NCI-H1092 treated with DMSO at 0.1 percent for 48 hours (cell line): Measurements from ENCODE around the gene PRKG1.

Experiments
- DNase-seq: peaks from one replicate; lab custom pipeline; 2025; lab: John Stamatoyannopoulos, UW

Gene PRKG1

GRCh38 chr10:52314822-52315552, 1240.7 kb downstream of the PRKG1 start:
- no peak for DNase-seq

DNA sequence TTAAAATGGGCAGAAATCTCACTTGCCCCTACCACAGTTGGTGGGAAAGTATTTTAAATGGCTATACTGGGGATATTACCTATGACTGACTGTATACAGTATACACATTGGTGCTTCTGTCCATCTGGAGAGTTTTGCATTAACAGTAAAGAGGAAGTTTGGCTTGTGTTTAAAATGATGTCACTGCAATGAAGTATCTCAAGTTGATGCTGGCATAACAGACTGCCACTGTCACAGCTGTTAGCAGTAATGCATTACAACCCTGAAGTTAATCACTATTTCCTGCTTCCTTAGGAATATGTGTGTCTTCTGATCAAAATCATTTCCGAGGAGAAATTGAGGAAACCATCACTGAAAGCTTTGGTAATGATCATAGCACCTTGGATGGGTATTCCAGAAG, 1241.7 kb downstream of the PRKG1 start:
- DNase-seq, result no peak

- DNase-seq, result no peak
Measured at GRCh38 chr10:52316500-52316899, 1242.2 kb downstream of the PRKG1 start.

DNA sequence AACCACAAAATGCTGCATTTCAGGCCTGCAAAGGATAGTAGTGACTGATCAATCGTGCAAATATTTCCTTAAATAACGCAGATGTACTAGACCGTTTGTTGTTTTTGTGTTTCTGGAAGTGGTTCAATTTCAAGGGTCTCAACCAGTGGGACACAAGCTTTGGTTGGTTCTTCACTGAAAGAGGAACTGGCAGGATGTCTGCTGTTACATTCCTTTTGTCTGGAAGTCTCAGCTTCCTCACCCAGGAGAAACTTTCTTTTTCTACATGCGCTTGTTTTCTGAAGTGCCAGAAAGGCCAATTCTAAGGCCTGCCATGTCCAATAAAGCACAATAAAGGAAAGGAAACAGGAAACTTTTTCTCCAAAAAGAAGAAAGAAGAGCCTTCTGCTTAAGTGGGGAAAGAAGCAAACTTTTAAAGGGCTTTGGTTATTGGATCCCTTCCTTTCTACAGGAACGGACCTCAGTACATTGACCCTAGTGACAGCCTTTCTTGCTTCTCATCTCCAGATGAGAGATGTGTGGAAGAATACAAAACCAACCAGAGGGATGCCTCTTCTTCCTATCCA, 1243.9 kb downstream of the PRKG1 start:
- no peak for DNase-seq

DNA sequence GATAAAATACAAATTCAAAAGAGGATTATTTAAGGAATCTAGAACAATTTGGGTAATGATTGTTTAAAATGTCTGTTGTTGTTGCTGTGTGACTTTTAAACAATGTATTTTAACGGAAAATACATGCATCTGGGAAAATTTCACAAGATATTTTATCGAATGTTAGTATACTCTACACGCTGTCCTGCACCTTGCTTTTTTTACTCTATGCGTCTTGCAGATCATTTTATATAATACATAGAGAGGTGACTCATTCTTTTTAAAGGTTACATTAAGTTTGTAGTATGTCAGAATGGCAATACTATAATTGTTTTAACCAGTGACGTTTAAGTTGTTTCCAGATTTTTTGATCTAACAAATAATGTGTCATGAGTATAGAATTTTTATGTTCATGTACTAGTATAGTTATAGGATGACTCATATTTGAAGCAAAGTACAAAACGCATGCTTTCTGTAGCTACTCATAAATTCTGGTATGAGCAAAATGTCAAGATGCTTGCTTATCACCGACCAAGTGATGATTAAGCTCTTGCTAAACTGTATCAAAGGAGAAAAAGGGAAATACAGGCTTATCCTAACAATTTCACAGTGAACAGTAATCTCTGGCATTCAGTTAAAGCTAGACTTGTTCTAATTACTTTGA, 1244.7 kb downstream of the PRKG1 start:
- no peak for DNase-seq

GRCh38 chr10:52319926-52320325, 1245.6 kb downstream of the PRKG1 start:
- DNase-seq, result no peak

DNA sequence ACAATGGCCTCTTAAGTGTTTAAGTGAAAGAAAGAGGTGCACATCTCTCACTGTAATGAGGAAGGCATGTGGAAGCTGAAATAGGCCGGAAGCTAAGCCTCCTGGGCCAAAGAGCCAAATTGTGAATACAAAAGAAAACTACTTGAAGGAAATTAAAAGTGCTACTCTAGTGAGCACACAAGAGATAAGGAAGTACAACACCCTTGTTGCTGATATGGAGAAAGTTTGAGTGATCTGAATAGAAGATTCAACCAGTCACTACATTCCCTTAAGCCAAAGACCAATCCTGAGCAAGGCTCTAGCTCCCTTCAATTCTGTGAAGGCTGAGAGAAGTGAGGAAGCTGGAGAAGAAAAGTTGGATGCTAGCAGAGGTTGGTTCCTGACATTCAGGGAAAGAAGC, 1248.0 kb downstream of the PRKG1 start:
- DNase-seq, result no peak

DNA sequence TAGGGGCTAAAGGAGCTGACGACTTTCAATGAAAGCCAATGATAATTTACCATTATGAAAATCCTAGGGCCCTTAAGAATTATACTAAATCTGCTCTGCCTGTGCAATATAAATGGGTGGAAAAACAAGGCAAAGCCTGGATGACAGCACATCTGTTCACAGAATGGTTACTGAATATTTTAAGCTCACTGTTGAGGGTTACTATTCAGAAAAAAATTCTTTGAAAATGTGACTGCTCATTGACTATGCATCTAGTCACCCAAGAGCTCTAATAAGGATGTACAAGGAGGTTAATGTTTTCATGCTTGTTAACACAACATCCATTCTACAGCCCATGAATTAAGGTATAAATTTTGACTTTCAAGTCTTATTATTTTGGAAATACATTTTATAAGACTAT, 1248.6 kb downstream of the PRKG1 start:
- DNase-seq, result no peak

DNA sequence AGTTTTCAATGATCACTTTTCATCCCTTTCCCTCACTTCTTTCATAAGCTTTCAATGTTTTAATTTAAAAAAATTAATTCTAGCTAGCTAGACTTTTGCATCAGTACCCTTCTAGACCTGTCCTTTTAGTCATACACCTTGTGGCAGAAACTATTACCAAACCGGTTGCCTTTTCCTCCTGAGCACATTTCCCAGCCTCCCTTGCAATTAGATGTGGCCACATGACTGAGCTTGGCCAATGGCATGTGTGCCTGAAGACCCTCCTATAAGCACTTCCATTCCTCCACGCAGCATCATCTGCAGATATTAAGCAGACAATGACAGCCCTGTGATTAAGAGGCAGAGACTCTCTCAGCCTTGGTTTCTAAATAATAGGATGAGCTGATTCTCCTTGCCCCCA, 1252.1 kb downstream of the PRKG1 start:
- DNase-seq, result no peak

DNA sequence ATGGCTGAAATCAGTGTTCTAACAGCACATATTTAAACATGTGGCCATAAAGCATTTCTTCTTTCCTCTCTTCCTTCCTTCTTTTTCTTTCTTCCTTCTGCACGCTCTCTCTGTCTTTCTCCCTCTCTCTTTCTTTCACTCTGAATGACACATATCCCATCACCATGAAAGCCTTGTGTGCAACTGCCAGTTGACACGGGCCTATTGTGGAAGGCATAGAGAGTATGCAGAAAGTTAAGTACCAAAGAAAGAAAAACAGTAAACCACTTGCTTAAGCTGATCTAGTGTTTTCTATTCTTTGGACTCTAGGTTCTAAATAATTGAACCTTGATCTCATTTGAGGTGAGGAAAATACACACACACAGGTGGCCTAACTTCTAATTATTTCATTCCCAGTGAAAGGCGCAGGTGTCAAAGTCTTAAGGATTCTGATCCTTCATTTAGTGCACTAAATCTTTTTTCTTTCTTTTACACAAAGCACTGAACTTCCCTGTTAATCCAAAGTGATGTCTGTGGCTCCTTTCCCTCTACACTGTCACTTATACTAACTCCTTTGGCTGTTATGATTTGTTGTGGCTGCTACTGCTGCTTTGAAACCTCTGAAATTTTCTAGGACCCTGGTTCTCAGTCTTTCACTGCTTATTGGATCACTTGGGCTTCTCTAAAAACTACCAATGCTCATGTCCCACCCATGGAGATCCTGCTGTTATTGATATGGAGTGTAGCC, 1257.5 kb downstream of the PRKG1 start:
- no peak for DNase-seq

DNA sequence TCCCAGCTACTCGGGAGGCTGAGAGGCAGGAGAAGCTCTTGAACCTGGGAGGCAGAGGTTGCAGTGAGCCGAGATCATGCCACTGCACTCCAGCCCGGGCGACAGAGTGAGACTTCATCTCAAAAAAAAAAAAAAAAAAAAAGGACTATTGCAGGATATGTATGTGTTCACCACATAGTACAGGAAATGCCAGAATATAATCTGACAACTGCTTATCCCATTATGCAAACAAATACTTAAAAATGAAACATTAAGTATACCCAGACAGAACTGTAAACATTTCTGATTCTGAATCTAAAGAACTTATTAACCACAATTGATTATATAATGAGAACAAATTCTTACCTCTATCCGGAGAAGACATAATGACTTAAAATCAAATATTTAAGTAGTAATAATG, 1258.5 kb downstream of the PRKG1 start:
- DNase-seq, result no peak

- DNase-seq, result no peak
Measured at GRCh38 chr10:52334595-52334994, 1260.3 kb downstream of the PRKG1 start.

DNA sequence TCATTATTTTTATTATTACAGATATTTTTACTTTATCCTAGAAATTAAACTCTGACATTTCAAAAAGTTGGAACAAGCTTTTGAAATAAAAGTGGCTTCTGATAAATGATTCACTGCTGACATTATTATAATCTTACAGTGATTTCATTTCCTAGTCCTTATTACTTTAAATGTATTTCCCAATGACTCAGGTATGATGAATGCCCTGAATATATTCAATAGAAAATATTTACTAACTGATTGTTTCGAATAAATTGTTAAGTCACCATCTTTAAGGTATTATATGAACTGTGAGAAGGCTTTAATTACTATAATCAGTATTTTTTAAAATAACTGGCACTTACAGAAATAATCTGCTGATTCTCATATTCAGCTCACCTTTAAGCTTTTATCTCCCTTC, 1261.4 kb downstream of the PRKG1 start:
- no peak for DNase-seq

DNA sequence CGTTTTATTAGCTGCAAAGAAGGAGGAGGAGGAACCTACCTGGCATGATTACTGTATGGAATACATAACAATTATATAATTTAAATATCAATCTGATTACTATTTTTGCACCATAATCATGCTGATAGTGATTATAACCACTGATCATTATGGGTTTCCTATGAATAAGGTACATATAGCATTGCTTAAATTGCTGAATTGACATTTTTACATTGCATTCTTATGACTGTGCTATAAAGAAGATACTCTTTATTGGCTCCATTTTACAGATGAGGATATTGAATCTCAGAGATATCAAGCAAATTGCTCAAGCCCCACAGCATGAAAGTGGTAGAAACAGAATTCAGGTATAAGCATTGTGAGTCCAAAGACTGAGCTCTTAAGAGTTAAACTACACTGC, 1262.9 kb downstream of the PRKG1 start:
- DNase-seq, result no peak

- no peak for DNase-seq
Measured at GRCh38 chr10:52343439-52343838, 1269.2 kb downstream of the PRKG1 start.

DNA sequence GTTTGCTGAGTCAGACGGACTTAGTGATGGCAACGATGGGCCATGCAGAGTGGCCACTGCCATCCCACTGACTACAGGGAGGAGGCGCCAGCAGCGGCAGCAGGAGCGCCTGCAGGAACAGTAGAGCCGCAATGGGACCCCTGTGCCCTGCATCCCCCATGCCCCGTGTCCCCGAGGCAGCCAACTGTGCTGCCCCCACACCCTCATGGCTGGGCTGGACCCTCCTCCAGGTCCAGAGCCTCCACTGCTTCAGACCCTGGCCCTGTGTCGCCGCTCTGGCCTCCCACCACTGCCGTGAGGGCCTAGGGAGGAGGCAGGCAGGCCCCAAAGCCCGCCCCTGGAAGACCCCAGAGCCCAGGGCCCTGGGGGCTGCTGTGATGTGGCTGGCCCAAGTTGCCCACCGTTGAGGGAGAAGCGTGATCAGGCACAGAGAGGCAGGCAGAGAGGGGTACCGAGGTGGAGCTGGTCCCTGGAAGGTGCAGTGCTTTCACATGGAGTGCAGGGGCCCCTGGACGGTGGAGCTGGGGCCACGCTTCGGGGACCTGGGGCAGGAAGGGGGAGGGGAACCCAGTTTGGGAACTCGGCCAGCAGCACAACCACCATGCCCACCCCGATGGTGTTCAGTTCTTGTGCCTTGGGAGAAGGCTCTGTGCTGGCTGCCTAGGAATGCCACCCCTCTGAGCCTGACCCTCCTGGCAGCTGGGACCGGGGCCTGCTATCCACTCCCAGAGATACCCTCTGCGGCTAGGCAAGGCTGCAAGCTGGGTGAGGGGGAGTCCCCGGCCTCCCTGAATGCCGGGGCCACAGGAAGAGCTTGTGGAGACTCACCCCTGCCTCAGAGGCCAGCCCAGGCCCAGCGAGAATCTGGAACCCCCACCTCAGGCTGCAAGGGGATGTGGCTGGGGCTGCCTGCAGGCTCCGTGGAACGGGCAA, 1272.4 kb downstream of the PRKG1 start:
- no peak for DNase-seq

GRCh38 chr10:52347327-52347667, 1273.0 kb downstream of the PRKG1 start:
- no peak for DNase-seq
